ENCODE measurements around the gene SYT7.

The SYT7 gene

GRCh38 chr11:61507012-61507768 is 73.7 kb downstream of the SYT7 start (continued):
- TF ChIP-seq ATF2 (tag by site-specific recombination; IDR thresholded peaks at IDR 0.05; ENCODE audit: low read depth) (no peak), ZNF223 (tag by site-specific recombination; IDR thresholded peaks at IDR 0.05) (no peak), ZNF514 (tag by site-specific recombination; IDR thresholded peaks at IDR 0.05) (no peak), ZBTB7A (tag by site-specific recombination; IDR thresholded peaks at IDR 0.05; ENCODE audit: low read depth) (no peak), ZNF155 (tag by site-specific recombination; IDR thresholded peaks at IDR 0.05) (no peak), ZNF148 (tag by site-specific recombination; IDR thresholded peaks at IDR 0.05; ENCODE audit: borderline replicate concordance) (no peak), BCL11B (tag by site-specific recombination; IDR thresholded peaks at IDR 0.05; ENCODE audit: low read depth) (no peak), ZNF404 (tag by site-specific recombination; IDR thresholded peaks at IDR 0.05) (no peak), ZNF692 (tag by site-specific recombination; IDR thresholded peaks at IDR 0.05) (no peak), ZBTB1 (tag by site-specific recombination; IDR thresholded peaks at IDR 0.05) (no peak), ZNF112 (tag by site-specific recombination; IDR thresholded peaks at IDR 0.05) (no peak), ZNF26 (tag by site-specific recombination; IDR thresholded peaks at IDR 0.05) (no peak), ZNF169 (tag by site-specific recombination; IDR thresholded peaks at IDR 0.05) (no peak), ZNF10 (tag by site-specific recombination; IDR thresholded peaks at IDR 0.05) (no peak)
- TF ChIP-seq, protein P1, sequence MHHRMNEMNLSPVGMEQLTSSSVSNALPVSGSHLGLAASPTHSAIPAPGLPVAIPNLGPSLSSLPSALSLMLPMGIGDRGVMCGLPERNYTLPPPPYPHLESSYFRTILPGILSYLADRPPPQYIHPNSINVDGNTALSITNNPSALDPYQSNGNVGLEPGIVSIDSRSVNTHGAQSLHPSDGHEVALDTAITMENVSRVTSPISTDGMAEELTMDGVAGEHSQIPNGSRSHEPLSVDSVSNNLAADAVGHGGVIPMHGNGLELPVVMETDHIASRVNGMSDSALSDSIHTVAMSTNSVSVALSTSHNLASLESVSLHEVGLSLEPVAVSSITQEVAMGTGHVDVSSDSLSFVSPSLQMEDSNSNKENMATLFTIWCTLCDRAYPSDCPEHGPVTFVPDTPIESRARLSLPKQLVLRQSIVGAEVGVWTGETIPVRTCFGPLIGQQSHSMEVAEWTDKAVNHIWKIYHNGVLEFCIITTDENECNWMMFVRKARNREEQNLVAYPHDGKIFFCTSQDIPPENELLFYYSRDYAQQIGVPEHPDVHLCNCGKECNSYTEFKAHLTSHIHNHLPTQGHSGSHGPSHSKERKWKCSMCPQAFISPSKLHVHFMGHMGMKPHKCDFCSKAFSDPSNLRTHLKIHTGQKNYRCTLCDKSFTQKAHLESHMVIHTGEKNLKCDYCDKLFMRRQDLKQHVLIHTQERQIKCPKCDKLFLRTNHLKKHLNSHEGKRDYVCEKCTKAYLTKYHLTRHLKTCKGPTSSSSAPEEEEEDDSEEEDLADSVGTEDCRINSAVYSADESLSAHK (tag by site-specific recombination; IDR thresholded peaks at IDR 0.05), result no peak
- TF ChIP-seq, protein P2, sequence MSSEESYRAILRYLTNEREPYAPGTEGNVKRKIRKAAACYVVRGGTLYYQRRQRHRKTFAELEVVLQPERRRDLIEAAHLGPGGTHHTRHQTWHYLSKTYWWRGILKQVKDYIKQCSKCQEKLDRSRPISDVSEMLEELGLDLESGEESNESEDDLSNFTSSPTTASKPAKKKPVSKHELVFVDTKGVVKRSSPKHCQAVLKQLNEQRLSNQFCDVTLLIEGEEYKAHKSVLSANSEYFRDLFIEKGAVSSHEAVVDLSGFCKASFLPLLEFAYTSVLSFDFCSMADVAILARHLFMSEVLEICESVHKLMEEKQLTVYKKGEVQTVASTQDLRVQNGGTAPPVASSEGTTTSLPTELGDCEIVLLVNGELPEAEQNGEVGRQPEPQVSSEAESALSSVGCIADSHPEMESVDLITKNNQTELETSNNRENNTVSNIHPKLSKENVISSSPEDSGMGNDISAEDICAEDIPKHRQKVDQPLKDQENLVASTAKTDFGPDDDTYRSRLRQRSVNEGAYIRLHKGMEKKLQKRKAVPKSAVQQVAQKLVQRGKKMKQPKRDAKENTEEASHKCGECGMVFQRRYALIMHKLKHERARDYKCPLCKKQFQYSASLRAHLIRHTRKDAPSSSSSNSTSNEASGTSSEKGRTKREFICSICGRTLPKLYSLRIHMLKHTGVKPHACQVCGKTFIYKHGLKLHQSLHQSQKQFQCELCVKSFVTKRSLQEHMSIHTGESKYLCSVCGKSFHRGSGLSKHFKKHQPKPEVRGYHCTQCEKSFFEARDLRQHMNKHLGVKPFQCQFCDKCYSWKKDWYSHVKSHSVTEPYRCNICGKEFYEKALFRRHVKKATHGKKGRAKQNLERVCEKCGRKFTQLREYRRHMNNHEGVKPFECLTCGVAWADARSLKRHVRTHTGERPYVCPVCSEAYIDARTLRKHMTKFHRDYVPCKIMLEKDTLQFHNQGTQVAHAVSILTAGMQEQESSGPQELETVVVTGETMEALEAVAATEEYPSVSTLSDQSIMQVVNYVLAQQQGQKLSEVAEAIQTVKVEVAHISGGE (tag by site-specific recombination; conservative IDR thresholded peaks at IDR 0.05; ENCODE audit: low read depth), result peak; percentile 68; the same call in 1 of the 2 replicates
- TF ChIP-seq, protein P3, sequence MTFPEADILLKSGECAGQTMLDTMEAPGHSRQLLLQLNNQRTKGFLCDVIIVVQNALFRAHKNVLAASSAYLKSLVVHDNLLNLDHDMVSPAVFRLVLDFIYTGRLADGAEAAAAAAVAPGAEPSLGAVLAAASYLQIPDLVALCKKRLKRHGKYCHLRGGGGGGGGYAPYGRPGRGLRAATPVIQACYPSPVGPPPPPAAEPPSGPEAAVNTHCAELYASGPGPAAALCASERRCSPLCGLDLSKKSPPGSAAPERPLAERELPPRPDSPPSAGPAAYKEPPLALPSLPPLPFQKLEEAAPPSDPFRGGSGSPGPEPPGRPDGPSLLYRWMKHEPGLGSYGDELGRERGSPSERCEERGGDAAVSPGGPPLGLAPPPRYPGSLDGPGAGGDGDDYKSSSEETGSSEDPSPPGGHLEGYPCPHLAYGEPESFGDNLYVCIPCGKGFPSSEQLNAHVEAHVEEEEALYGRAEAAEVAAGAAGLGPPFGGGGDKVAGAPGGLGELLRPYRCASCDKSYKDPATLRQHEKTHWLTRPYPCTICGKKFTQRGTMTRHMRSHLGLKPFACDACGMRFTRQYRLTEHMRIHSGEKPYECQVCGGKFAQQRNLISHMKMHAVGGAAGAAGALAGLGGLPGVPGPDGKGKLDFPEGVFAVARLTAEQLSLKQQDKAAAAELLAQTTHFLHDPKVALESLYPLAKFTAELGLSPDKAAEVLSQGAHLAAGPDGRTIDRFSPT (tag by site-specific recombination; IDR thresholded peaks at IDR 0.05), result no peak
- TF ChIP-seq, protein P4, sequence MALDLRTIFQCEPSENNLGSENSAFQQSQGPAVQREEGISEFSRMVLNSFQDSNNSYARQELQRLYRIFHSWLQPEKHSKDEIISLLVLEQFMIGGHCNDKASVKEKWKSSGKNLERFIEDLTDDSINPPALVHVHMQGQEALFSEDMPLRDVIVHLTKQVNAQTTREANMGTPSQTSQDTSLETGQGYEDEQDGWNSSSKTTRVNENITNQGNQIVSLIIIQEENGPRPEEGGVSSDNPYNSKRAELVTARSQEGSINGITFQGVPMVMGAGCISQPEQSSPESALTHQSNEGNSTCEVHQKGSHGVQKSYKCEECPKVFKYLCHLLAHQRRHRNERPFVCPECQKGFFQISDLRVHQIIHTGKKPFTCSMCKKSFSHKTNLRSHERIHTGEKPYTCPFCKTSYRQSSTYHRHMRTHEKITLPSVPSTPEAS (tag by site-specific recombination; IDR thresholded peaks at IDR 0.05), result no peak
